Naive thymus-derived CD4-positive, alpha-beta T cell (primary cell): ENCODE measurements around the gene NPY5R. TPM values are rescaled to one million over a fixed set of nuclear protein-coding genes. Genes with fewer than 3 reads are reported as not detected.

ENCODE experiments used
- ATAC-seq: fragments of 150-1000 bp; cut with Tn5 transposase; 2 replicates; pipeline ENCODE4 v1.10.0; 2021; ENCODE audit warnings: mild to moderate bottlenecking, moderate library complexity
- CTCF ChIA-PET: fragments of 350-600 bp; sonication (Branson Sonifier 250); formaldehyde crosslinking; loops from one replicate; lab custom pipeline; 2021; ENCODE audit warnings: antibody characterized with exemption; lab: Charles Lee
- POLR2A ChIA-PET: fragments of 350-600 bp; sonication (Branson Sonifier 250); formaldehyde crosslinking; loops from one replicate; lab custom pipeline; 2021; ENCODE audit warnings: antibody characterized with exemption, inconsistent platforms; lab: Charles Lee
- DNase-seq, 9 donors: peaks; one replicate each; pipeline versions ENCODE4 v3.0.0 to v3.0.0-alpha.2; 2020 to 2022; ENCODE audit warnings: mixed read lengths in 1 of 9
- H3K27ac ChIP-seq: one replicate; pipeline ENCODE4 v1.7.0; 2013; ENCODE audit warnings: mild to moderate bottlenecking, low read depth, low read length, moderate library complexity
- H3K27me3 ChIP-seq, 2 donors: one replicate each; pipeline ENCODE4 v1.7.0; 2013; ENCODE audit warnings: low read length in 2 of 2, mild to moderate bottlenecking in 2 of 2, moderate library complexity in 2 of 2; ENCODE audit not compliant: control insufficient read depth in 2 of 2, insufficient read depth in 2 of 2
- H3K36me3 ChIP-seq, 3 experiments: 1 replicate in 2 of 3; 2 replicates in 1 of 3; pipeline ENCODE4 v1.7.0; 2013; ENCODE audit warnings: low read length in 3 of 3, mild to moderate bottlenecking in 3 of 3, moderate library complexity in 1 of 3; ENCODE audit not compliant: insufficient read depth in 3 of 3, control insufficient read depth in 2 of 3
- H3K4me1 ChIP-seq, 2 donors: one replicate each; pipeline ENCODE4 v1.7.0; 2013; ENCODE audit warnings: low read length in 2 of 2, mild to moderate bottlenecking in 2 of 2, moderate library complexity in 1 of 2; ENCODE audit not compliant: control insufficient read depth in 2 of 2, insufficient read depth in 2 of 2
- H3K4me3 ChIP-seq: 2 replicates; pipeline ENCODE4 v1.7.0; 2013; ENCODE audit warnings: mild to moderate bottlenecking, low read length
- H3K9me3 ChIP-seq, 3 experiments: 1 replicate in 2 of 3; 2 replicates in 1 of 3; pipeline ENCODE4 v1.7.0; 2013; ENCODE audit warnings: low read length in 3 of 3; ENCODE audit not compliant: control insufficient read depth in 2 of 3
- H3K27ac Mint-ChIP-seq, 9 donors: one replicate each; pipeline ENCODE4 v1.8.0; 2020 to 2022; ENCODE audit warnings: mixed read lengths in 9 of 9, mild to moderate bottlenecking in 8 of 9, moderate library complexity in 5 of 9, inconsistent platforms in 2 of 9
- H3K27me3 Mint-ChIP-seq, 5 donors: one replicate each; pipeline ENCODE4 v1.8.0; 2021 to 2022; ENCODE audit warnings: mixed read lengths in 5 of 5, mild to moderate bottlenecking in 1 of 5
- H3K36me3 Mint-ChIP-seq, 5 donors: one replicate each; pipeline ENCODE4 v1.8.0; 2020 to 2022; ENCODE audit warnings: mixed read lengths in 5 of 5, mild to moderate bottlenecking in 3 of 5, inconsistent platforms in 1 of 5
- H3K4me1 Mint-ChIP-seq, 7 donors: one replicate each; pipeline ENCODE4 v1.8.0; 2020 to 2022; ENCODE audit warnings: mixed read lengths in 7 of 7, mild to moderate bottlenecking in 3 of 7, inconsistent platforms in 1 of 7
- H3K4me3 Mint-ChIP-seq, 10 donors: one replicate each; pipeline ENCODE4 v1.8.0; 2020 to 2022; ENCODE audit warnings: mild to moderate bottlenecking in 10 of 10, mixed read lengths in 10 of 10, moderate library complexity in 6 of 10, inconsistent platforms in 2 of 10
- H3K9me3 Mint-ChIP-seq, 11 donors: one replicate each; pipeline ENCODE4 v1.8.0; 2020 to 2022; ENCODE audit warnings: mixed read lengths in 11 of 11, mild to moderate bottlenecking in 4 of 11, inconsistent platforms in 1 of 11, moderate library complexity in 1 of 11
- intact Hi-C, 2 donors: fragments of 100-400 bp; cut with micrococcal nuclease; formaldehyde crosslinking; loops; one replicate each; pipeline ENCODE4 v1.15.1; 2023
- polyA plus RNA-seq, 2 donors: library from polyadenylated mRNA; unstranded; fragments of 300-500 nt; fragmentation: Illumina TruSeq; gene quantifications; one replicate each; pipeline ENCODE4 v1.2.3, GENCODE V29; 2021
- total RNA-seq, 6 experiments: library from RNA in 5 of 6; stranded (reverse) in 5 of 6; gene quantifications; 1 replicate in 5 of 6; 2 replicates in 1 of 6; pipeline ENCODE4 v1.2.3 and lab custom pipeline; 2021 to 2026

NPY5R gene
- total and polyA plus RNA-seq, 7 experiments from 2014 or later = not detected

DNA sequence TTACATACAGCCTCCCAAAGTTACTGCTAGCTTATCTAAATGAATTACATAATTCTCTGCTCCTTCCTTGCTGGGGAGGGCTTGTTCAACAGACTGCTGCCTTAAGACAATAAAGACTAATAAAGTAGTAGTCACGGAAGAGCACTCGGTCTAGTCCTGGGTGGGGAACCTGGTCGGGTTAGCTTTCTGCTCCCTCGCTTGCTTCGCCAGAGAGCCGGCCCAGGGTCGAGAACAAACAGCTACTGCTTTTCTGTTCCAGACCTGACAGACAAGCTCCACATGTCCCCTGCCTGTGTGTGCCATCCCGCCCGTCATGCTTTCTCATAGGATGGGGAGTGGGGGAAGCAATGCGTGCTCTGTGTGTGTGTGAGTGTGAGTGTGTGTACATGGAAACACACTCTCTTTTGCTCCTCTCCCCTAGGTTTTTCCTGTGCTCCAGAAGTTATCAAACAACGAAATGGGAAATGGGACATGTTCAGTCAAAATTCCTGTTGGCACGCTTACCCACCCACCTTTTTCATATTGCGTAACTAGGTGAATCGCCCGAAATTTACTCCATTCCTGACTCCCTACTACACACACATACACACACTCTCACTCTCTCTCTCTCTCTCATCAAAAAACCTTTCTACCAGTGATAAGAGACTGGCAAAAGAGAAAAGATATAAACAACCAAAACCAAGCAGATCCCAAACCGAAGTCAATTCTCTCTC is 12.6 kb upstream of the NPY5R start:
- H3K27me3 ChIP-seq = peaks cover 0 to 5% of the 10 kb centered on the region in 2 donors
- no peak for ATAC-seq
- Mint-ChIP-seq H3K27me3 (peaks cover 56 to 68% (median 60%) of the 10 kb centered on the region in 5 donors), H3K4me1 (peaks cover 5 to 18% (median 16%) of the 10 kb centered on the region in 7 donors), H3K4me3 (peak overlapping the region in 9 of 10 donors; percentile 1 to 68 (median 19)), H3K9me3 (peaks cover 0 to 2% (median 0%) of the 10 kb centered on the region in 11 donors), H3K27ac (no peak overlapping the region), H3K36me3 (peaks cover 0 to 4% (median 0%) of the 10 kb centered on the region in 5 donors)
- H3K4me3 ChIP-seq = no peak overlapping the region
- H3K27ac ChIP-seq = no peak overlapping the region
- ChIA-PET POLR2A (no interaction called here), CTCF (interaction anchor here (0.6 kb wide), 1 partner anchor 221 kb away, joined by 3 read pairs; no protein-coding TSS in a partner anchor)
- no peaks in the 10 kb centered on the region for H3K36me3 ChIP-seq
- DNase-seq = no peak
- H3K4me1 ChIP-seq = peaks cover 5 to 6% of the 10 kb centered on the region in 2 donors
- intact Hi-C loops = loop anchor here (5.0 to 10.0 kb wide), 2 partner anchors 214 to 224 kb away; no protein-coding TSS in a partner anchor
- no peaks in the 10 kb centered on the region for H3K9me3 ChIP-seq

GRCh38 chr4:163331629-163332376 is 11.9 kb upstream of the NPY5R start:
- peak overlapping the region; percentile 30 for H3K4me3 ChIP-seq
- intact Hi-C loops = loop anchor here (1.0 to 10.0 kb wide), 4 partner anchors 213 to 835 kb away; no protein-coding TSS in a partner anchor
- no peaks in the 10 kb centered on the region for H3K9me3 ChIP-seq
- ATAC-seq (no peak), DNase-seq (no peak)
- ChIA-PET CTCF (no interaction called here), POLR2A (no interaction called here)
- peaks cover 5 to 6% of the 10 kb centered on the region in 2 donors for H3K4me1 ChIP-seq
- H3K36me3 Mint-ChIP-seq = peaks cover 0 to 4% (median 0%) of the 10 kb centered on the region in 5 donors
- H3K27ac Mint-ChIP-seq = no peak overlapping the region
- H3K27ac ChIP-seq = no peak overlapping the region
- peak overlapping the region in 9 of 10 donors; percentile 7 to 76 (median 68) for H3K4me3 Mint-ChIP-seq
- H3K27me3 ChIP-seq = peaks cover 0 to 5% of the 10 kb centered on the region in 2 donors
- H3K36me3 ChIP-seq = no peaks in the 10 kb centered on the region
- peaks cover 5 to 18% (median 16%) of the 10 kb centered on the region in 7 donors for H3K4me1 Mint-ChIP-seq
- peaks cover 56 to 67% (median 62%) of the 10 kb centered on the region in 5 donors for H3K27me3 Mint-ChIP-seq
- peaks cover 0 to 2% (median 0%) of the 10 kb centered on the region in 11 donors for H3K9me3 Mint-ChIP-seq

- Histone ChIP-seq H3K36me3 (no peaks in the 10 kb centered on the region), H3K27ac (no peak within 1 kb of the TSS), H3K27me3 (peaks cover 0 to 5% of the 10 kb centered on the region in 2 donors), H3K4me1 (peaks cover 5 to 6% of the 10 kb centered on the region in 2 donors), H3K4me3 (peak within 1 kb of the TSS; percentile 30), H3K9me3 (no peaks in the 10 kb centered on the region)
- intact Hi-C loops = loop anchor here (1.0 to 10.0 kb wide), 4 partner anchors 212 to 836 kb away; no protein-coding TSS in a partner anchor
- ATAC-seq (no peak), DNase-seq (peak in 4 of 9 donors; percentile 5 to 27 (median 11))
- Mint-ChIP-seq H3K27me3 (peaks cover 56 to 71% (median 68%) of the 10 kb centered on the region in 5 donors), H3K4me3 (peak within 1 kb of the TSS; percentile 34 to 76 (median 66)), H3K27ac (no peak within 1 kb of the TSS), H3K4me1 (peaks cover 5 to 18% (median 16%) of the 10 kb centered on the region in 7 donors), H3K36me3 (peaks cover 0 to 4% (median 0%) of the 10 kb centered on the region in 5 donors), H3K9me3 (peaks cover 0 to 2% (median 0%) of the 10 kb centered on the region in 11 donors)
- ChIA-PET CTCF (no interaction called here), POLR2A (no interaction called here)
Observed at GRCh38 chr4:163332526-163333406, 10.9 kb upstream of the NPY5R start, which contains the start of gene NPY1R. TSS of gene NPY1R (minus strand) at chr4:163332596. CDS start at chr4:163326554, 6,042 bp downstream.

DNA sequence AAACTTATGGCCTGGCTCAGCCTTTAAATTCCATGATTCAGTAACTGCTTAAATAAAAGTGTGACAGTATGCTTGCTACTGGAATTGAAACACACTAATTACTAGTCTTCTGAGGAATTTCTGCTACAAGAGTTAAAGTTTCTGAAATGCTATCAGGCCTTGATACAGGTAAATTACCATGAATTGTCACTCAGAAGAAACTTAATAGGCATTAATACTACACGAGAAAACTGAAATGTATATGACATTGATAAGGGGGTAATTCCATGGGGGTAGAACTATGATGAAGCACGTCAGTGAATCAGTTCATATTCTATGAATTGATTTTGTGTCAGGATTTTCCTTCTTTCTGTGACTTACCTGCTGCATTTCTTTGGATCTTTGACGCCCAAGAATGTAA is 8.3 kb upstream of the NPY5R start:
- Mint-ChIP-seq H3K27ac (no peak overlapping the region), H3K4me3 (no peak overlapping the region), H3K27me3 (peaks cover 49 to 69% (median 61%) of the 10 kb centered on the region in 5 donors), H3K4me1 (peaks cover 5 to 18% (median 16%) of the 10 kb centered on the region in 7 donors), H3K36me3 (peaks cover 0 to 4% (median 0%) of the 10 kb centered on the region in 5 donors), H3K9me3 (peaks cover 0 to 5% (median 0%) of the 10 kb centered on the region in 11 donors)
- H3K36me3 ChIP-seq = no peaks in the 10 kb centered on the region
- H3K4me1 ChIP-seq = peaks cover 5 to 6% of the 10 kb centered on the region in 2 donors
- no peak overlapping the region for H3K27ac ChIP-seq
- ChIA-PET CTCF (no interaction called here), POLR2A (no interaction called here)
- no peak overlapping the region for H3K4me3 ChIP-seq
- H3K9me3 ChIP-seq = no peaks in the 10 kb centered on the region
- peaks cover 0 to 5% of the 10 kb centered on the region in 2 donors for H3K27me3 ChIP-seq
- ATAC-seq (no peak), DNase-seq (no peak)
- intact Hi-C loops = loop anchor here in 1 of 2 donors (10.0 kb wide), 1 partner anchor 209 kb away; no protein-coding TSS in a partner anchor

DNA sequence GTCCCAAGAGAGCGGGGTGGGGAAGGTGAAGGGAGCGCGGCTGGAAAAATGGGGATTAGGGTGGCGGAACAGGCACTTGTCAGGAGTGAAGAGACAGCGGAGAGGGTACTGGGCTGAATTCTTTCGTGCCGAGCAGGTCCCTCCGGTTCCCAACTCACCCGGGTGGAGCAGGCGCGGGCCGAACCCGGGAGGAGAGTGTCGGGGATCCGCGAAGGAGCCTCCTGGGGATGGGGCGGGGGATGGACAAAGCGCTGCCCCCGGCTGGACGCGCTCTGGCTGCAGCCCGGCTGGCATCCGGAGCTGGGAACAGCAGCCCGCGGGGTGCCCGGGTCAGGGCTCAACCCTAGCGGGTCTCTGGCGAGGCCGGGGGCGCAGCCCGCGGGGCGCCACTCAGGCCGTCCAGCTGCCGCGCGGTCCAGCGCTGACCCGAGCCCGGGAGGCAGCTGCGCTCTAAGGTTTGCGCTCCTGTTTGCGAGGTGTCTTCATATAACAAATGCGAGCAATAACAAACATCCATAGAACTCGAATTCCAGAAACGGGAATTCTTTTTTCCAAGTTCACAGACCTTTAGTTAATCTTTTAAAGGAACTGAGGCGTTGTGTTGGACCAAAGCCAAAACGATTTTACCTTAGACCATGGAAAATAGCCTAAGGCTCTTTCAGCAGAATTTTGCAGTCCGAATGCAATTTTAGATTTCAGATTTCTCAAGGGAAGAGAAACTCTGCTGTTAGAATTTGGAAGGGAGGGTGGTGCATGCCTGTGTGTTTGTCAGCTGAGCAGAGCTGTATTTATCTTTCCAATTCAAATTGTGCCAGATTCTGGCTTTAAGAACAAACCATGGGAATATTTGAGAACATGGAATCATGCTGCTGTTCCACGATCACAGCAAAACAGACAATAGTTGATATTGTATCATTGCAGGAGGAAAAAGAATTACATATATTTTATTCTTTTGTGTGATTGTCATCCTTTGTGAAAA is 744 bp downstream of the NPY5R start:
- H3K9me3 ChIP-seq = no peaks in the 10 kb centered on the region
- H3K27me3 Mint-ChIP-seq = peaks cover 41 to 59% (median 49%) of the 10 kb centered on the region in 5 donors
- peak overlapping the region in 1 of 10 donors; percentile 66 for H3K4me3 Mint-ChIP-seq
- peaks cover 0 to 10% of the 10 kb centered on the region in 2 donors for H3K27me3 ChIP-seq
- DNase-seq (no peak), ATAC-seq (no peak)
- CTCF ChIA-PET = no interaction called here
- H3K4me1 Mint-ChIP-seq = peaks cover 0 to 9% (median 2%) of the 10 kb centered on the region in 7 donors
- intact Hi-C loops = no loop called here
- no peak overlapping the region for H3K27ac ChIP-seq
- H3K9me3 Mint-ChIP-seq = peaks cover 0 to 6% (median 0%) of the 10 kb centered on the region in 11 donors
- H3K36me3 Mint-ChIP-seq = no peaks in the 10 kb centered on the region
- POLR2A ChIA-PET = no interaction called here
- no peak overlapping the region for H3K4me3 ChIP-seq
- no peaks in the 10 kb centered on the region for H3K36me3 ChIP-seq
- H3K27ac Mint-ChIP-seq = no peak overlapping the region
- no peaks in the 10 kb centered on the region for H3K4me1 ChIP-seq
